Measurements from ENCODE around the gene THSD4.
"Not testable (repeated sequence)": the region's sequence is repeated elsewhere in the genome, so short reads cannot be mapped to it uniquely, and the experiment has no call there.

Gene THSD4

GRCh38 chr15:71657141-71657540, 541.9 kb downstream of the THSD4 start:
- Histone ChIP-seq H3K4me3 (ENCODE audit: low read length in 2 of 2) (no peak overlapping the region), H3K9me3 (ENCODE audit: control insufficient read depth in 2 of 2, low read length in 2 of 2) (no peaks in the 10 kb centered on the region), H3K36me3 (ENCODE audit: control insufficient read depth in 2 of 2, insufficient read depth in 2 of 2, low read length in 2 of 2) (no peaks in the 10 kb centered on the region), H3K4me1 (ENCODE audit: control insufficient read depth, insufficient read depth, low read length) (peaks cover 2% of the 10 kb centered on the region), H3K27ac (ENCODE audit: low read length) (no peak overlapping the region), H3K9ac (ENCODE audit: low read length in 2 of 2) (no peak overlapping the region), H3K27me3 (ENCODE audit: control insufficient read depth in 1 of 2, insufficient read depth in 2 of 2, low read length in 2 of 2) (no peaks in the 10 kb centered on the region)

DNA sequence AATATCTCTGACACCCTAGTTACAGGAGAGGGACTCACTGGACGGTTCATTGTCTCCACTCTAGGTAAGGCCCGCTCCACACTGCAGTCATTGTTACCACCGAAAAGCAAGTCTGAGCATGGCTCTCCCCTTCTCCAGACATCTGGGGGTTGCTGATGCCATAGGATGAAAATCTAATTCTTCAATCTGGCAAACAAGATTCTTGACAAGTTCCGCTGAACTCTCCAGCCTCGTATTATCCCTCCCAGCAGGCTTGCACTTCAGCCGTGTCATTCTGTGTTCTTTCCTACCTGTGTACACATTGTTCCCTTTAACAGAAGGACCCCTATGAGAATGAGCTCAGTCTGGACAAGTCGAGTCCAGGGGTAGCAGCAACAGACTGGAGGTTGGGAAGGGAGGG, 542.8 kb downstream of the THSD4 start:
- no peak overlapping the region for H3K9ac ChIP-seq (ENCODE audit: low read length in 2 of 2)
- H3K9me3 ChIP-seq (ENCODE audit: control insufficient read depth in 2 of 2, low read length in 2 of 2), result no peaks in the 10 kb centered on the region
- no peak overlapping the region for H3K27ac ChIP-seq (ENCODE audit: low read length)
- peaks cover 2% of the 10 kb centered on the region for H3K4me1 ChIP-seq (ENCODE audit: control insufficient read depth, insufficient read depth, low read length)
- H3K4me3 ChIP-seq (ENCODE audit: low read length in 2 of 2), result no peak overlapping the region
- no peaks in the 10 kb centered on the region for H3K36me3 ChIP-seq (ENCODE audit: control insufficient read depth in 2 of 2, insufficient read depth in 2 of 2, low read length in 2 of 2)
- H3K27me3 ChIP-seq (ENCODE audit: control insufficient read depth in 1 of 2, insufficient read depth in 2 of 2, low read length in 2 of 2), result no peaks in the 10 kb centered on the region

DNA sequence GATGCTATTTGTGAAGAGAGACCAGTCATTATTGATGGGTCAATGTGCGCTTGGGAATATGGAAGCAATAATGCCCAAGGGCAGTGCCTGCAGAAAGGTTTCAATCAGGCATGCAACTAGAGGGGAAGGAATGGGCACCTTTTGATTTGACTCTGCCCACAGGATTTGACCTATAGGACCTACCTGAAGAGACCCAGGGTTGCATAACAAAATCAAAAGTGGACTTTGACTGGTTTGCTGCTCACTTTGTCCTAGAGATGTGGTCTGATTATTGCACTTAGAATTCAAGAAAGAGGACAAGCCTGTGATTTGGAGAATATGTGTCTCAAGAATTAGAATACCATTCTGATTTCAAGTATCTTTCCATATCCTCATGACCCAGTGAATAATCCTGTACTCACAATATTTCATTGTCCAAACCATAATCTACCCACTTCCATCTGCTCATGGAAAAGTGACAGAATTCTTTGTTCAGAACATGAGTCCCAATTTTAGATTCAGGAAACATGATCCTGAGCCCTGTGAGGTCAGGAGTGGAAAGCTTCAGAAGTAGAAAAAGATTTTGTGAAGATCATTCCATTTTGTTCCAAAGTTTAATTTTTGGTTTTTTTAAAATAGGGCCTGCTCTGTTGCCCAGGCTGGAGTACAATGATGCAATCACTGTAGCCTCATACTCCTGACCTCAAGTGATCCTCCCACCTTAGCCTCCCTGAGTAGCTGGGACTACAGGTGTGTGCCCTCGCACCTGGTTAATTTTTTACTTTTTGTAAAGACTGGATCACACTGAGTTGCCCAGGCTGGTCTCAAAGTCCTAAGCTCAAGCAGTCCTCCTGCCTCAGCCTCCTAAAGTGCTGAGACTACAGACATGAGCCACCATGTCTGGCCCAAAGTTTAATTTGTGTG, 543.8 kb downstream of the THSD4 start:
- H3K4me1 ChIP-seq (ENCODE audit: control insufficient read depth, insufficient read depth, low read length), result peaks cover 2% of the 10 kb centered on the region
- no peak overlapping the region for H3K9ac ChIP-seq (ENCODE audit: low read length in 2 of 2)
- no peaks in the 10 kb centered on the region for H3K9me3 ChIP-seq (ENCODE audit: control insufficient read depth in 2 of 2, low read length in 2 of 2)
- no peaks in the 10 kb centered on the region for H3K36me3 ChIP-seq (ENCODE audit: control insufficient read depth in 2 of 2, insufficient read depth in 2 of 2, low read length in 2 of 2)
- no peak overlapping the region for H3K27ac ChIP-seq (ENCODE audit: low read length)
- no peaks in the 10 kb centered on the region for H3K27me3 ChIP-seq (ENCODE audit: control insufficient read depth in 1 of 2, insufficient read depth in 2 of 2, low read length in 2 of 2)
- no peak overlapping the region for H3K4me3 ChIP-seq (ENCODE audit: low read length in 2 of 2)

GRCh38 chr15:71659730-71660067, 544.4 kb downstream of the THSD4 start:
- Histone ChIP-seq H3K27me3 (ENCODE audit: control insufficient read depth in 1 of 2, insufficient read depth in 2 of 2, low read length in 2 of 2) (no peaks in the 10 kb centered on the region), H3K9me3 (ENCODE audit: control insufficient read depth in 2 of 2, low read length in 2 of 2) (no peaks in the 10 kb centered on the region), H3K9ac (ENCODE audit: low read length in 2 of 2) (no peak overlapping the region), H3K27ac (ENCODE audit: low read length) (no peak overlapping the region), H3K4me3 (ENCODE audit: low read length in 2 of 2) (no peak overlapping the region), H3K36me3 (ENCODE audit: control insufficient read depth in 2 of 2, insufficient read depth in 2 of 2, low read length in 2 of 2) (no peaks in the 10 kb centered on the region), H3K4me1 (ENCODE audit: control insufficient read depth, insufficient read depth, low read length) (peaks cover 2% of the 10 kb centered on the region)

- H3K9ac ChIP-seq (ENCODE audit: low read length in 2 of 2), result no peak overlapping the region
- H3K27ac ChIP-seq (ENCODE audit: low read length), result no peak overlapping the region
- peaks cover 2% of the 10 kb centered on the region for H3K4me1 ChIP-seq (ENCODE audit: control insufficient read depth, insufficient read depth, low read length)
- H3K36me3 ChIP-seq (ENCODE audit: control insufficient read depth in 2 of 2, insufficient read depth in 2 of 2, low read length in 2 of 2), result no peaks in the 10 kb centered on the region
- H3K4me3 ChIP-seq (ENCODE audit: low read length in 2 of 2), result no peak overlapping the region
- no peaks in the 10 kb centered on the region for H3K9me3 ChIP-seq (ENCODE audit: control insufficient read depth in 2 of 2, low read length in 2 of 2)
- no peaks in the 10 kb centered on the region for H3K27me3 ChIP-seq (ENCODE audit: control insufficient read depth in 1 of 2, insufficient read depth in 2 of 2, low read length in 2 of 2)
Measured at GRCh38 chr15:71660501-71660900, 545.2 kb downstream of the THSD4 start.

DNA sequence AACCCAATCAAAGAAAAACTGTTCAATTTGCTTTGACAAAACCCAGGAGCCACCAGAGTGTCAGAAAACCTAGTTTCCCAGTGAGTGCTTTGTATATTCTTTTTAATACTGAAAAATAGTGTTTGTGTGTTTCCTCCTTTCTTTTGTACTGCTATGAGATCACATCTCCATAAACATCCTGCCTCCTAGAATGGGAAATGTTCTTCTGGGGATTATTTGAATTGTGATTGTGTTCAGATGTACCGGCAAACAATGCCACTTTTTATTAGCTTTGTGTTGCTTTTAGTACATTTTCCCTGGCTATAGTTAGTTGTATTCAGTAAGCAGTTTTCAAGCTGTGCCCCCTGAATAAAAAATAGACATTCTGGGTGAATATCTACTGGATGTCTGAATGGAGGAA, 547.0 kb downstream of the THSD4 start:
- no peaks in the 10 kb centered on the region for H3K27me3 ChIP-seq (ENCODE audit: control insufficient read depth in 1 of 2, insufficient read depth in 2 of 2, low read length in 2 of 2)
- no peaks in the 10 kb centered on the region for H3K9me3 ChIP-seq (ENCODE audit: control insufficient read depth in 2 of 2, low read length in 2 of 2)
- H3K4me3 ChIP-seq (ENCODE audit: low read length in 2 of 2), result no peak overlapping the region
- H3K27ac ChIP-seq (ENCODE audit: low read length), result no peak overlapping the region
- peaks cover 2% of the 10 kb centered on the region for H3K4me1 ChIP-seq (ENCODE audit: control insufficient read depth, insufficient read depth, low read length)
- no peaks in the 10 kb centered on the region for H3K36me3 ChIP-seq (ENCODE audit: control insufficient read depth in 2 of 2, insufficient read depth in 2 of 2, low read length in 2 of 2)
- no peak overlapping the region for H3K9ac ChIP-seq (ENCODE audit: low read length in 2 of 2)

DNA sequence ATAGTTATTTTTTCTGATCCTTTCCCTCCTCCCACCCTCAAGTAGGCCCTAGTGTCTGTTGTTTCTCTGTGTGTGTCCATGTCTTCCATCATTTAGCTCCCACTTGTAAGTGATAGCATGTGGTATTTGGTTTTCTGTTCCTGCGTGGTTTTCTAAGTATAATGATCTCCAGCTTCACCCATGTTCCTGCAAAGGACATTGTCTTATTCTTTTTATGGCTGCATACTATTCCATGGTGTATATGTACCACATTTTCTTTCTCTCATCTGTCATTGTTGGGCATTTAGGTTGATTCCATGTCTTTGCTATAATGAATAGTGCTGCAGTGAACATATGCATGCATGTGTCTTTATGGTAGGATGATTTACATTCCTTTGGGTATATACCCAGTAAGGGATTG, 549.4 kb downstream of the THSD4 start:
- Histone ChIP-seq H3K4me3 (ENCODE audit: low read length in 2 of 2) (no peak overlapping the region), H3K27me3 (ENCODE audit: control insufficient read depth in 1 of 2, insufficient read depth in 2 of 2, low read length in 2 of 2) (no peaks in the 10 kb centered on the region), H3K9ac (ENCODE audit: low read length in 2 of 2) (no peak overlapping the region), H3K36me3 (ENCODE audit: control insufficient read depth in 2 of 2, insufficient read depth in 2 of 2, low read length in 2 of 2) (no peaks in the 10 kb centered on the region), H3K9me3 (ENCODE audit: control insufficient read depth in 2 of 2, low read length in 2 of 2) (no peaks in the 10 kb centered on the region), H3K27ac (ENCODE audit: low read length) (no peak overlapping the region), H3K4me1 (ENCODE audit: control insufficient read depth, insufficient read depth, low read length) (peaks cover 4% of the 10 kb centered on the region)

- no peaks in the 10 kb centered on the region for H3K9me3 ChIP-seq (ENCODE audit: control insufficient read depth in 2 of 2, low read length in 2 of 2)
- peaks cover 3% of the 10 kb centered on the region for H3K4me1 ChIP-seq (ENCODE audit: control insufficient read depth, insufficient read depth, low read length)
- no peak overlapping the region for H3K9ac ChIP-seq (ENCODE audit: low read length in 2 of 2)
- no peaks in the 10 kb centered on the region for H3K36me3 ChIP-seq (ENCODE audit: control insufficient read depth in 2 of 2, insufficient read depth in 2 of 2, low read length in 2 of 2)
- H3K4me3 ChIP-seq (ENCODE audit: low read length in 2 of 2), result no peak overlapping the region
- H3K27ac ChIP-seq (ENCODE audit: low read length), result no peak overlapping the region
- no peaks in the 10 kb centered on the region for H3K27me3 ChIP-seq (ENCODE audit: control insufficient read depth in 1 of 2, insufficient read depth in 2 of 2, low read length in 2 of 2)
Measured at GRCh38 chr15:71666763-71667620, 551.7 kb downstream of the THSD4 start.

- no peaks in the 10 kb centered on the region for H3K36me3 ChIP-seq (ENCODE audit: control insufficient read depth in 2 of 2, insufficient read depth in 2 of 2, low read length in 2 of 2)
- H3K27me3 ChIP-seq (ENCODE audit: control insufficient read depth in 1 of 2, insufficient read depth in 2 of 2, low read length in 2 of 2), result no peaks in the 10 kb centered on the region
- H3K9ac ChIP-seq (ENCODE audit: low read length in 2 of 2), result no peak overlapping the region
- no peak overlapping the region for H3K4me3 ChIP-seq (ENCODE audit: low read length in 2 of 2)
- H3K27ac ChIP-seq (ENCODE audit: low read length), result no peak overlapping the region
- H3K9me3 ChIP-seq (ENCODE audit: control insufficient read depth in 2 of 2, low read length in 2 of 2), result no peaks in the 10 kb centered on the region
- peaks cover 3% of the 10 kb centered on the region for H3K4me1 ChIP-seq (ENCODE audit: control insufficient read depth, insufficient read depth, low read length)
Measured at GRCh38 chr15:71669688-71670087, 554.4 kb downstream of the THSD4 start.

DNA sequence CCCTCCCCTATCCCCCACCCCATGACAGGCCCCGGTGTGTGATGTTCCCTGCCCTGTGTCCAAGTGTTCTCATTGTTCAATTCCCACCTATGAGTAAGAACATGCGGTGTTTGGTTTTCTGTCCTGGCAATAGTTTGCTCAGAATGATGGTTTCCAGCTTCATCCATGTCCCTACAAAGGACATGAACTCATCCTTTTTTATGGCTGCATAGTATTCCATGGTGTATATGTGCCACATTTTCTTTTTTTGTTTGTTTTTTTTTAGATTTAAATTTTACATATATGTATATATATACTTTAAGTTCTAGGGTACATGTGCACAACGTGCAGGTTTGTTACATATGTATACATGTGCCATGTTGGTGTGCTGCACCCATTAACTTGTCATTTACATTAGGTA, 555.0 kb downstream of the THSD4 start:
- not testable (repeated sequence) for H3K9me3 ChIP-seq (ENCODE audit: control insufficient read depth in 2 of 2, low read length in 2 of 2); H3K27ac ChIP-seq (ENCODE audit: low read length); H3K36me3 ChIP-seq (ENCODE audit: control insufficient read depth in 2 of 2, insufficient read depth in 2 of 2, low read length in 2 of 2); H3K27me3 ChIP-seq (ENCODE audit: control insufficient read depth in 1 of 2, insufficient read depth in 2 of 2, low read length in 2 of 2); H3K9ac ChIP-seq (ENCODE audit: low read length in 2 of 2); H3K4me1 ChIP-seq (ENCODE audit: control insufficient read depth, insufficient read depth, low read length); H3K4me3 ChIP-seq (ENCODE audit: low read length in 2 of 2)

DNA sequence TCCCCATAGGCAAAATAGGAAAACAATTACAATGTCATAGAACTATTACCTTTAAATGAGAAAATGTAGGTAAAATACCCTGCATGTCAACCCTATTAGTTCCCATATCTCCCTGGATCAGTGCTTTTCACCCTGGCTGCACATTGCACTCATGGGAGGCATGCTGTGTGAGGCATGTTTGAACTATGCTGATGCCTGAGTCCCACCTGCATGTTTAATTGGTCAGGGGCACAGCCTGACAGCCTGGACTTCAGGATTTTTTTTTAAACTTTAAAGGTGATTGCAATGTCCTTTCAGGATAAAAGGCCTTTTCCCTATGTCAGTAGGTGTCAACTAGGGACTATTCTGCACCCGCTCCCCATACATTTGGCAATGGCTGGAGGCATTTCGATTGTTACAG, 559.1 kb downstream of the THSD4 start:
- Histone ChIP-seq H3K4me1 (ENCODE audit: control insufficient read depth, insufficient read depth, low read length) (peaks cover 13% of the 10 kb centered on the region), H3K27ac (ENCODE audit: low read length) (no peak overlapping the region), H3K9ac (ENCODE audit: low read length in 2 of 2) (no peak overlapping the region), H3K36me3 (ENCODE audit: control insufficient read depth in 2 of 2, insufficient read depth in 2 of 2, low read length in 2 of 2) (no peaks in the 10 kb centered on the region), H3K4me3 (ENCODE audit: low read length in 2 of 2) (no peak overlapping the region), H3K27me3 (ENCODE audit: control insufficient read depth in 1 of 2, insufficient read depth in 2 of 2, low read length in 2 of 2) (no peaks in the 10 kb centered on the region), H3K9me3 (ENCODE audit: control insufficient read depth in 2 of 2, low read length in 2 of 2) (no peaks in the 10 kb centered on the region)

Measured in stomach smooth muscle (tissue), 2 donors.